Immature natural killer cell (primary cell): ENCODE measurements around the gene CELF6. TPM values are rescaled to one million over a fixed set of nuclear protein-coding genes. Genes with fewer than 3 reads are reported as not detected.
"Not testable (repeated sequence)": the region's sequence is repeated elsewhere in the genome, so short reads cannot be mapped to it uniquely, and the experiment has no call there.

Experiments
- DNase-seq, 3 donors: peaks; one replicate each; pipeline ENCODE4 v3.0.0; 2022; ENCODE audit warnings: mixed read lengths in 1 of 3
- H3K27ac Mint-ChIP-seq, 6 donors: one replicate each; pipeline ENCODE4 v1.8.0; 2020; ENCODE audit warnings: mixed read lengths in 6 of 6, mild to moderate bottlenecking in 5 of 6, inconsistent platforms in 4 of 6, moderate library complexity in 3 of 6
- H3K27me3 Mint-ChIP-seq, 3 donors: one replicate each; pipeline ENCODE4 v1.8.0; 2020 to 2021; ENCODE audit warnings: low read depth in 3 of 3, mild to moderate bottlenecking in 3 of 3, mixed read lengths in 3 of 3, moderate library complexity in 3 of 3, inconsistent platforms in 1 of 3
- H3K36me3 Mint-ChIP-seq, 3 donors: one replicate each; pipeline ENCODE4 v1.8.0; 2020; ENCODE audit warnings: mixed read lengths in 3 of 3, inconsistent platforms in 2 of 3, mild to moderate bottlenecking in 2 of 3
- H3K4me1 Mint-ChIP-seq, 2 donors: one replicate each; pipeline ENCODE4 v1.8.0; 2020; ENCODE audit warnings: inconsistent platforms in 2 of 2, mild to moderate bottlenecking in 2 of 2, mixed read lengths in 2 of 2, moderate library complexity in 1 of 2
- H3K4me3 Mint-ChIP-seq, 5 donors: one replicate each; pipeline ENCODE4 v1.8.0; 2020; ENCODE audit warnings: mild to moderate bottlenecking in 5 of 5, mixed read lengths in 5 of 5, inconsistent platforms in 3 of 5, moderate library complexity in 3 of 5
- H3K9me3 Mint-ChIP-seq, 6 donors: one replicate each; pipeline ENCODE4 v1.8.0; 2020; ENCODE audit warnings: mild to moderate bottlenecking in 6 of 6, mixed read lengths in 6 of 6, inconsistent platforms in 4 of 6, moderate library complexity in 3 of 6
- polyA plus RNA-seq, 3 donors: library from polyadenylated mRNA; unstranded; fragments of 300-500 nt; fragmentation: Illumina TruSeq; gene quantifications; one replicate each; pipeline ENCODE4 v1.2.3, GENCODE V29; 2021

CELF6 gene
- polyA plus RNA-seq, 3 donors from 2014 or later, result 0.13 TPM; not detected in 2

DNA sequence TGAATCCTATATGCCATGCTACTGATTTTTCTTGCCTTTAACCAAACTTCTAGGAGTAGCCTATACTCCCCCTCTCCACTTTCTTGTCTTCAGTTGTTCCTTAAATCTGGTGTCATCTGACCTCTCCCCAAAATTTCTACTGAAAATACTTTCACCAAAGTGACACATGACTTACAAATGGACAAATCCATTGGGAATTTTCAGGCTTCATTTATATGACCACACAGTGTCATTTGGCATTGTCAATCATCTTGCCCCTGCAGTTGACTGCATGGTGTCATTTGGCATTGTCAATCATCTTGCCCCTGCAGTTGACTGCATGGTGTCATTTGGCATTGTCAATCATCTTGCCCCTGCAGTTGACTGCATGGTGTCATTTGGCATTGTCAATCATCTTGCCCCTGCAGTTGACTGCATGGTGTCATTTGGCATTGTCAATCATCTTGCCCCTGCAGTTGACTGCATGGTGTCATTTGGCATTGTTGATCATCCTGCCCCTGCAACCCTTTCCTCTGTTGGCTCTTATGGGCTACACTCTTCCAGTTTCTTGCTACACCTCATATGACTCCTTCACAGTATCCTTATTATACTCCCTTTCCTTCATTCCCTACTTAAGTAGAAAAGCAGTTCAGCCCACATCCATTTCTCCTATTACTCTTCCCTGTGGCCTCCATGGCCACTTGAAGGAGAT lies 44.2 kb downstream of the CELF6 start:
- H3K9me3 Mint-ChIP-seq, result not testable (repeated sequence)
- peaks cover 28 to 30% of the 10 kb centered on the region in 2 donors for H3K4me1 Mint-ChIP-seq

DNA sequence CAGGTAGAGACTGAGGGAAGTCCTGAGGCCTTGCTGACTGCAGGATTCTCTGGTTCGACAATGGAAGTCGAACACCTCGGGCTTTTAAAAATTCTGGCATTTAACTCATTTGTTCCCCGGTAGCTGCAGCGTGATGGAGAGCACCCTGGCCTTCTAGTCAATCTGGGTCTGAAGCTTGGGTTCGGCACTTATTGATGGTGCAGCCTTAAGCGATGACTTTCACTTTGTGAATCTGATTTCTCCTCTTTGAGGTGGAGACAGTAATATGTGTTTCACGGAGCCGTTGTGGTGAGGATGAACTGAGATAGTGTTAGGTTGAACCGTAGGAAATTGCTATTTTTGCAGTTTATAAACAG lies 47.0 kb downstream of the CELF6 start:
- peaks cover 3 to 8% (median 5%) of the 10 kb centered on the region in 3 donors for H3K27me3 Mint-ChIP-seq
- DNase-seq, result no peak
- peaks cover 33 to 47% of the 10 kb centered on the region in 2 donors for H3K4me1 Mint-ChIP-seq
- peak overlapping the region; percentile 87 to 91 (median 90) for H3K4me3 Mint-ChIP-seq
- H3K36me3 Mint-ChIP-seq, result peaks cover 0 to 6% (median 4%) of the 10 kb centered on the region in 3 donors
- no peaks in the 10 kb centered on the region for H3K9me3 Mint-ChIP-seq
- H3K27ac Mint-ChIP-seq, result peak overlapping the region; percentile 88 to 95 (median 94)

More for the DNA sequence above, 44.2 kb downstream of the CELF6 start:
- DNase-seq, H3K36me3 Mint-ChIP-seq, H3K27me3 Mint-ChIP-seq, H3K4me3 Mint-ChIP-seq, H3K27ac Mint-ChIP-seq: not testable (repeated sequence)

- Mint-ChIP-seq H3K27ac (peak within 1 kb of the TSS; percentile 89 to 95 (median 94)), H3K4me1 (peaks cover 33 to 47% of the 10 kb centered on the region in 2 donors), H3K36me3 (peaks cover 0 to 7% (median 4%) of the 10 kb centered on the region in 3 donors), H3K27me3 (peaks cover 3 to 8% (median 5%) of the 10 kb centered on the region in 3 donors), H3K9me3 (no peaks in the 10 kb centered on the region), H3K4me3 (peak within 1 kb of the TSS; percentile 89 to 91 (median 90))
- peak; percentile 99 for DNase-seq
These were observed 47.6 kb downstream of the CELF6 start, which contains the start of gene PARP6 for GRCh38 chr15:72272213-72272996. PARP6 (minus strand) TSS chr15:72272554; CDS start chr15:72267477, 5,077 bp downstream.

GRCh38 chr15:72271895-72272212 lies 48.1 kb downstream of the CELF6 start:
- peaks cover 0 to 13% (median 4%) of the 10 kb centered on the region in 3 donors for H3K36me3 Mint-ChIP-seq
- peak overlapping the region; percentile 87 to 90 (median 89) for H3K4me3 Mint-ChIP-seq
- DNase-seq, result no peak
- peaks cover 3 to 8% (median 5%) of the 10 kb centered on the region in 3 donors for H3K27me3 Mint-ChIP-seq
- no peaks in the 10 kb centered on the region for H3K9me3 Mint-ChIP-seq
- peaks cover 33 to 47% of the 10 kb centered on the region in 2 donors for H3K4me1 Mint-ChIP-seq
- peak overlapping the region; percentile 77 to 93 (median 90) for H3K27ac Mint-ChIP-seq

DNA sequence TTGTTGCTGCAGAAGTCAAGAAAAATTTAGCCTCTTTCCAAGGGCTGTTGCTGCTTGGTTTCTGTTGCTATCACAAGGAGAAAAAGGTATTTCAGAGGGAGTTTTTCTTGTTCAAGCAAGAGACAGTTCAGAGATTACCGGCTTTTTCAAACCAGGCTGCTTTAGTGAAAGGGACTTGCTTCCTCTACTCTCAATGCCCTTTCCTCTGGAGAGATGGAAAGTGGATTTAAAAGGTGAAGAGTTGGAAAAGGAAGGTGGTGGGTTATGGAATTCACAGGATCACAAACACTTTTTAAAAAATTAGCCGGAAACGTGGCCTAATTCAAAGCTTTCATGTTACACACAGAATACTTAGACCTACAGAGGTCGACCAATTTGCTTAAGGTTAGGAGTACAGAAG lies 48.7 kb downstream of the CELF6 start:
- Mint-ChIP-seq H3K4me1 (peaks cover 33 to 47% of the 10 kb centered on the region in 2 donors), H3K36me3 (peaks cover under 1 to 19% (median 4%) of the 10 kb centered on the region in 3 donors), H3K4me3 (peak overlapping the region; percentile 87 to 90 (median 89)), H3K27ac (peak overlapping the region; percentile 77 to 93 (median 90)), H3K9me3 (no peaks in the 10 kb centered on the region), H3K27me3 (peaks cover 3 to 8% (median 5%) of the 10 kb centered on the region in 3 donors)
- DNase-seq, result no peak

DNA sequence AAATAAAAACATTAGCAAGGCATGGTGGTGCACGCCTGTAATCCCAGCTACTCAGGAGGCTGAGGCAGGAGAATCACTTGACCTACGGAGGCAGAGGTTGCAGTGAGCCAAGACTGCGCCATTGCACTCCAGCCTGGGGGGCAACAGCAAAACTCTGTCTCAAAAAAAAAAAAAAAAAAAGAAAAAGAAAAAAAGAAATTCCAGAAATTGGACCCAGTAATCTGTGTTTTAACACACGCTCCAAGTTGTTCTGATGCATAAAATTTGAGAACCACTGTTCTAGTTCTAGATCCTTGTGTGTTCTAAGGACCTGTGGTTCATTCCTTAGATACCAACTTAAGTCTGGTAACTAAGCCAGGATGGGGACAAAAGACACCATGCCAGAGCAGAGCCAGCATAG lies 50.2 kb downstream of the CELF6 start:
- peak overlapping the region in 1 of 6 donors; percentile 9 for H3K27ac Mint-ChIP-seq
- no peaks in the 10 kb centered on the region for H3K9me3 Mint-ChIP-seq
- H3K36me3 Mint-ChIP-seq, result peaks cover 13 to 34% (median 15%) of the 10 kb centered on the region in 3 donors
- H3K27me3 Mint-ChIP-seq, result peaks cover 3 to 8% (median 5%) of the 10 kb centered on the region in 3 donors
- H3K4me3 Mint-ChIP-seq, result no peak overlapping the region
- peaks cover 33 to 47% of the 10 kb centered on the region in 2 donors for H3K4me1 Mint-ChIP-seq
- DNase-seq, result no peak

DNA sequence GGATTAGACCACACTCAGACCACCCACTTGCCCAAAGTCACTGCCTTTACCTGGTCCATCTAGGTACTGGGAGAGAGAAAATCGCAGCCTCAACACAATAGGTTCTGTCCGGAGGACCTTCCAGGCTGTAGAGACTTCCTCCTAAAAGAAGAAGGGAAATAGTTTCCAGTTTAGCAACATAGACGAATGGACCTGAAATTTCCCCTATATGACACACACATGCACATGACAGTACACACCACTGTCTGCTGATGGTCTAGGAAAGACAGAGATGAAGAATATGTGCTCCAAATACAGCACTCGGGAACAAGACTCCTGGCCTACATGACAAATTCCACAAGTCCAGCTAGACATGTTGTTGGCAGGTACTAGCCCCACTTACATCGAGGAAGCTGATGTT lies 54.9 kb downstream of the CELF6 start:
- H3K27me3 Mint-ChIP-seq, result no peaks in the 10 kb centered on the region
- DNase-seq, result no peak
- no peak overlapping the region for H3K27ac Mint-ChIP-seq
- peaks cover 0 to 9% of the 10 kb centered on the region in 2 donors for H3K4me1 Mint-ChIP-seq
- H3K4me3 Mint-ChIP-seq, result no peak overlapping the region
- no peaks in the 10 kb centered on the region for H3K9me3 Mint-ChIP-seq
- peaks cover 47 to 73% (median 48%) of the 10 kb centered on the region in 3 donors for H3K36me3 Mint-ChIP-seq

DNA sequence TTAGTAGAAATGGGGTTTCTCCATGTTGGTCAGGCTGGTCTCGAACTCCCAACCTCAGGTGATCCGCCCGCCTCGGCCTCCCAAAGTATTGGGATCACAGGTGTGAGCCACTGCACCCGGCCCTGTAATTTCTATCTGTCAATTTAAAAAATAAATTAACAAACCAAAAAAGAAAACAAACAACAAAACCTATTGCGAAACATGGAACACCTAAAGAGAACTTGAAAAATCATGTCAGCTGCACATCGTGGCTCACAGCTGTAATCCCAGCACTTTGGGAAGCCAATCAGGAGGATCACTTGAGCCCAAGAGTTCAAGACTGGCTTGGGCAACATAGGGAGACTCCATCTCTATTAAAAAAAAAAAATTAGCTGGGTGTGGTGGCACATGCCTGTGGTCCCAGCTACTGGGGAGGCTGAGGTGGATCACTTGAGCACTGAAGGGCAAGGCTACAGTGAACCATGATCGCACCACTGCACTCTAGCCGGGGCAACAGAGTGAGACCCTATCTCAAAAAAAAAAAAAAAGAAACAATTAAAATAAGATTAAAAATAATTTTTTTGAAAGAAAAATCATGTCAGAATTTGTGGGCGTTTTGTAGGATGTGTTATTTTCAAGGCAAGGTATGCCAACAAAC lies 67.2 kb downstream of the CELF6 start:
- no peaks in the 10 kb centered on the region for H3K4me1 Mint-ChIP-seq
- H3K27ac Mint-ChIP-seq, result no peak overlapping the region
- H3K9me3 Mint-ChIP-seq, result no peaks in the 10 kb centered on the region
- no peak for DNase-seq
- H3K27me3 Mint-ChIP-seq, result no peaks in the 10 kb centered on the region
- H3K36me3 Mint-ChIP-seq, result peaks cover 41 to 69% (median 55%) of the 10 kb centered on the region in 3 donors
- no peak overlapping the region for H3K4me3 Mint-ChIP-seq

DNA sequence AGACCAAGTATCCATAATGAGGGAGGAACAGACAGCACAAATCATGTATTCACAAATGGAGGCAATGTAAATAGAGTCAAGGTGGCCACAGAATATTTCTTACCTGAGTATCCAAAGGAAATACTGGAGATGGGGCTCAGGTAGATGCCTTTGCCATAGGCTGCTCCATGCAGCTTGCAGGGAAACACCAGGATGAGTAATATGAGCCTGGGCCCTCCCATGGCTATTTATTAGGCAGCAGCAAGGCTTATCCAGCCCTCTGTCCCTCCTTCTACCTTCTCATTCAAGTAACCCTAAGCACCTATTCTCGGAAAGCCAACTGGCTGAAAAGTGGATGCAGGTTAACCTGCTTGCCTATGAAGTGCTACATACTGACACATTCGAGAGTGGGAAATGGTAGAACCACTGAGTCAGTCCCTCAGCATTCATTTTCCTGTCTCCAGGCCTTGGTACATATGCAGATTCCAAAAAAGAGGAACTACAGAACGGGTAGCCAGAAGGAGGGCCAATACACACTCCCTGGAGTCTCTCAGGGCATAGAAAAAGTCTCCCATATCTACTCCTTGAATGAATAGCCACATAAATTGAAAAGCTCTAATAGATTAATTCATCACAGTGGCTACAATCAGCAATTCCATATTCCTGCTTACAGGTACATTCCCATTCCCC lies 70.7 kb downstream of the CELF6 start:
- Mint-ChIP-seq H3K4me3 (no peak overlapping the region), H3K36me3 (peaks cover 35 to 58% (median 43%) of the 10 kb centered on the region in 3 donors), H3K27me3 (no peaks in the 10 kb centered on the region), H3K27ac (no peak overlapping the region), H3K4me1 (no peaks in the 10 kb centered on the region), H3K9me3 (no peaks in the 10 kb centered on the region)
- DNase-seq, result no peak

DNA sequence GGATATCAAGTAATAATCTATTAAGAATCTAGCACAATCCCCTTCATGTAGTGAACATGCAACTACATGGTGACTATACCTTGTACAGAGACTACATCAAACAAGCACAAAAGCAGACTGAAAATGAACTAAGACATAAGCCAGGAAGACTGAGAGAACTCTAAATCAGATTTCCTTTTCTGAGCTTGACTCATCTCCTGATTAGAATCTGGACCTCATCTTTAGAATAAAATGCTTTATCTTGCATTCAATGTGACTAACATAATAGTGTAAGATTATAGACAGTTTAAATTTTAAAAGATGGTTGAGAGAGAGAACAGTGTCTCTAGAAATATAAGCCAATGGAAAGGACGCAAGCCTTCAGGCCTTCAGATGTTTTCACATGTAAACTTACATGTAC lies 71.4 kb downstream of the CELF6 start:
- H3K4me3 Mint-ChIP-seq, result no peak overlapping the region
- H3K4me1 Mint-ChIP-seq, result no peaks in the 10 kb centered on the region
- DNase-seq, result no peak
- peaks cover 33 to 54% (median 35%) of the 10 kb centered on the region in 3 donors for H3K36me3 Mint-ChIP-seq
- H3K27me3 Mint-ChIP-seq, result no peaks in the 10 kb centered on the region
- no peaks in the 10 kb centered on the region for H3K9me3 Mint-ChIP-seq
- H3K27ac Mint-ChIP-seq, result no peak overlapping the region

DNA sequence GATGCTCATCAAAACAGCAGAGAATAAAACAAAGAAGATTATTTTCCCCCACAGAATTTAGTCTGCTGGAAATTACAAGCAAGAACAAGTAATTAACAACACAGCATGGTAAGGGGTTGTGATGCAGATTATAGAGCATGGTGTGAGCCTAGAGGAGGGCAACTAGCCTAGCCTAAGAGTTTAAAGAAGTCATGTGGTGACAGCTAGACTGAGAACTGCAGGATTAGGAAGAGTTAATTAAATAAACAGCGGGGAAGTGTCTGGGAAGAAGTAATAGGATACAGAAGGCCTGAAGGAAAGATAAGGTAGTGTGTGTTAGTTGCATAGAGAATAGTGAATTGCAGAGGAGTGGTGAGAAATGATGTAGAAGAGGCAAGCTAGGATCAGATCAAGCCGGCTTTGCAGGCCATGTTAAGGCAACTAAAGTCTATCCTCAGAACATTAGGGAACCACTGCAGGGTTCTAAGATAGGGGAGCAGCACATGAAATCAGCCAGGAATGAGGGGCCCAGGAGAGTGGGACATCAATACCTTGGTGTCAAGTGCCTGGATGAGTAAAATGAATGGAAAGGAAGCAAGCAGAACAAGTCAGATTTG lies 77.1 kb downstream of the CELF6 start:
- Mint-ChIP-seq H3K9me3 (no peaks in the 10 kb centered on the region), H3K4me3 (no peak overlapping the region), H3K36me3 (peaks cover 18 to 31% (median 21%) of the 10 kb centered on the region in 3 donors), H3K27me3 (no peaks in the 10 kb centered on the region), H3K4me1 (peaks cover 0 to 2% of the 10 kb centered on the region in 2 donors), H3K27ac (peak overlapping the region in 3 of 6 donors; percentile 23 to 41 (median 34))
- no peak for DNase-seq

DNA sequence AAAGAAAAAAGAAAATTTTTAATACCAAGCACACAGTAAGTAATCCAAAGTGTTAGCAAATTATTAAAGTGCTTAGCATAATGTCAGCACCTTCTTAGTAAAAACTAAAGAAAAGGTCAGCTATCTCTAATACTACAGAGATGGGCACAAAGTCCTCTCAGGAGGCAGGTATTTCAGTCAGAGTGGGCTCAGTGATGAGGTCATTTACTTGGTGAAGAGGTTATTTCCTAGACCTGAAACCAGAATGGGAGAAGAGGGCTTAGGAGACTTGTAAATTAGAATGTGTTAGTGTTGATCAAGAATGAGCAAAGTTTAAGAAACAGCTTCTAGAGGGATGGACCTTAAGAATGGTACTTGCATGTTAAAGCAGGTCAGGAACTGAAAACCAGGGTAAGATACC lies 80.3 kb downstream of the CELF6 start:
- Mint-ChIP-seq H3K4me1 (peaks cover 11 to 14% of the 10 kb centered on the region in 2 donors), H3K36me3 (peaks cover 10 to 24% (median 15%) of the 10 kb centered on the region in 3 donors), H3K27me3 (peaks cover 0 to 3% (median 0%) of the 10 kb centered on the region in 3 donors), H3K9me3 (no peaks in the 10 kb centered on the region), H3K27ac (peak overlapping the region in 4 of 6 donors; percentile 37 to 60 (median 48)), H3K4me3 (no peak overlapping the region)
- DNase-seq, result no peak

DNA sequence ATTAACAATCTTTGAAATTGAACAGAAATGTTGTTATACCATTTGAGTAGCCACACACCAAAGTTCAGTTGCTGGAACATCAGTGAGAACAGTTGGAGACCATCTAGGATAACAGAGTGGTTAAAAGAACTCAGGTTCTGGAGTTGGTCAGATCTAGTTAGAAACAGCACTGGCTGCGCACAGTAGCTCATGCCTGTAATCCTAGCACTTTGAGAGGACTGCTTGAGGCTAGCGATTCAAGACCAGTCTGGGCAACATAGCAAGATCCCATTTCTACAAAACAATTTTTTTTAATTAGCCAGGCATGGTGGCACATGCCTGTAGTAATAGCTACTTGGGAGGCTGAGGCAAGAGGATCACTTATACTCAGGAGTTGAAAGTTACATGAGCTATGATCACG lies 81.4 kb downstream of the CELF6 start:
- Mint-ChIP-seq H3K4me1 (peaks cover 11 to 14% of the 10 kb centered on the region in 2 donors), H3K9me3 (no peaks in the 10 kb centered on the region), H3K27me3 (peaks cover 0 to 3% (median 0%) of the 10 kb centered on the region in 3 donors), H3K4me3 (no peak overlapping the region), H3K27ac (no peak overlapping the region), H3K36me3 (peaks cover 6 to 17% (median 10%) of the 10 kb centered on the region in 3 donors)
- no peak for DNase-seq
